Large intestine (tissue), 12 donors: Measurements from ENCODE around the gene SEMA3B. TPM values are rescaled to one million over a fixed set of nuclear protein-coding genes. Genes with fewer than 3 reads are reported as not detected.
A peak's percentile ranks its signal among the peaks of the same experiment; 100 is the strongest.

Experiments
- DNase-seq, 2 donors: peaks; one replicate each; pipeline versions ENCODE4 v3.0.0 to v3.0.0-alpha.2; 2013
- H3K27ac ChIP-seq: one replicate; pipeline ENCODE4 v1.5.1; 2013; ENCODE audit warnings: low read length
- H3K27me3 ChIP-seq: 2 replicates; pipeline ENCODE4 v1.6.1; 2013; ENCODE audit warnings: low read length; ENCODE audit not compliant: control insufficient read depth, insufficient read depth
- H3K36me3 ChIP-seq: 2 replicates; pipeline ENCODE4 v1.6.1; 2013; ENCODE audit warnings: low read length; ENCODE audit not compliant: control insufficient read depth, insufficient read depth
- H3K4me1 ChIP-seq: one replicate; pipeline ENCODE4 v1.6.1; 2013; ENCODE audit warnings: low read length; ENCODE audit not compliant: control insufficient read depth, insufficient read depth
- H3K4me3 ChIP-seq: one replicate; pipeline ENCODE4 v1.5.1; 2013; ENCODE audit warnings: low read length
- H3K9me3 ChIP-seq: one replicate; pipeline ENCODE4 v1.6.1; 2013; ENCODE audit warnings: mild to moderate bottlenecking, low read depth, low read length, moderate library complexity; ENCODE audit not compliant: control insufficient read depth
- WGBS: methylation state at CpG from one replicate; pipeline ENCODE4 v1.1.5; 2013; ENCODE audit warnings: low lambda C conversion rate; ENCODE audit not compliant: insufficient coverage; 5-methylcytosine and 5-hydroxymethylcytosine counted together
- long read RNA-seq, 11 donors: transcript quantifications; one replicate each; lab custom pipeline, GENCODE V29; 2026
- polyA plus RNA-seq: library from polyadenylated mRNA; unstranded; fragments of 120-200 nt; gene quantifications from one replicate; pipeline ENCODE4 v1.2.1, GENCODE V29; 2013

SEMA3B gene
- polyA plus RNA-seq, result 87.0 TPM
- long read RNA-seq, donor 1, transcript SEMA3B-212 (17 exons, 2,958 nt), result major isoform, 7 of 22 reads
- long read RNA-seq, donor 1, partial matches to known transcripts, result 15 of 22 reads
- long read RNA-seq, donor 1, other reads (novel, unspliced or antisense), result 0 of 22 reads
- long read RNA-seq, donor 2, transcript SEMA3B-204 (17 exons, 2,755 nt), result major isoform, 7 of 29 reads
- long read RNA-seq, donor 2, transcript SEMA3B-212 (17 exons, 2,958 nt), result major isoform, 7 of 29 reads
- long read RNA-seq, donor 2, partial matches to known transcripts, result 14 of 29 reads
- long read RNA-seq, donor 2, other reads (novel, unspliced or antisense), result 0 of 29 reads
- long read RNA-seq, donor 3, result 0 reads
- long read RNA-seq, donor 4, result 0 reads
- long read RNA-seq, donor 5, partial matches to known transcripts, result 0 of 7 reads
- long read RNA-seq, donor 5, other reads (novel, unspliced or antisense), result 0 of 7 reads
- long read RNA-seq, donor 6, partial matches to known transcripts, result 38 of 43 reads
- long read RNA-seq, donor 6, other reads (novel, unspliced or antisense), result 0 of 43 reads
- long read RNA-seq, donor 7, partial matches to known transcripts, result 0 of 4 reads
- long read RNA-seq, donor 7, other reads (novel, unspliced or antisense), result 0 of 4 reads
- long read RNA-seq, donor 8, partial matches to known transcripts, result 44 of 50 reads
- long read RNA-seq, donor 8, other reads (novel, unspliced or antisense), result 0 of 50 reads
- long read RNA-seq, donor 9, transcript SEMA3B-204 (17 exons, 2,755 nt), result major isoform, 5 of 21 reads
- long read RNA-seq, donor 9, partial matches to known transcripts, result 13 of 21 reads
- long read RNA-seq, donor 9, other reads (novel, unspliced or antisense), result 0 of 21 reads
- long read RNA-seq, donor 10, transcript SEMA3B-204 (17 exons, 2,755 nt), result major isoform, 6 of 59 reads
- long read RNA-seq, donor 10, partial matches to known transcripts, result 23 of 59 reads
- long read RNA-seq, donor 10, other reads (novel, unspliced or antisense), result 25 of 59 reads
- long read RNA-seq, donor 11, partial matches to known transcripts, result 6 of 12 reads
- long read RNA-seq, donor 11, other reads (novel, unspliced or antisense), result 0 of 12 reads

DNA sequence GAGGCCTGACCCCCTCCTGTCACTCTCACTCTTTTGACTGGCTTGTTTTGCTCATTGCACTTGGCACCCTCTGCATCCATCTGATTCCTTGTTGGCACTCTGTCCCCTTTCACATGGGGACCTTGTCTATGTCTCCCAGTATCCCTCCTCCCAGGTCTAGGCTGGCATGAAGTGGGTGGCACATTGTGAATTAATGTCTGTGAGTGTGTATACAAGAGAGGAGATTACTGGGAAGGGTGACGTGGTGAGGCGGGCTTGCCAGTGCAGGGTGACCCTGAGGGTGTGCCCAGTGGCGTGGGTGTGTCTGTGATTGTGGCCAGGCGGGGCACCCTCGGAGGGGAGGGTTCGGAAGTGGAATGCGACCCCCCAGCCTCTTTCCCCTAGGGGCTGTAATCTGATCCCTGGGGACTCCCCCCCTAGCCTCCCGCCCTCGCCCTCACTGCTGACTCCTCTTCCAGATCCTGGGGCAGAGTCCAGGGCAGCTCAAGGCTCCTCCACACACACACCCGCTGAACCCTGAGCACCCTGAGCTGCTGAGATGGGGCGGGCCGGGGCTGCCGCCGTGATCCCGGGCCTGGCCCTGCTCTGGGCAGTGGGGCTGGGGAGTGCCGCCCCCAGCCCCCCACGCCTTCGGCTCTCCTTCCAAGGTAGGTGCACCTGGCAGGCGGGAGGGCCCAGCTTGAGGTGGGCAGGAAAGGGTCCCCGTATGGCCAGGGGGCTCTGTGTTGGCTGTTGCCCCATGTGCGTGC is at the start of gene SEMA3B:
Gene SEMA3B (plus strand): TSS at position 445 of the 749 bp plus-strand sequence. CDS start 94 bp downstream, at position 539.
- DNase-seq, result peak; percentile 94 to 97
- peaks cover 5% of the 10 kb centered on the region for H3K9me3 ChIP-seq
- H3K4me3 ChIP-seq, result peak within 1 kb of the TSS; percentile 75
- WGBS, result no CpG with 5 or more reads among the region's 21 CpGs
- H3K27me3 ChIP-seq, result peaks cover 5% of the 10 kb centered on the region
- H3K27ac ChIP-seq, result peak within 1 kb of the TSS; percentile 98
- H3K36me3 ChIP-seq, result peaks cover 5% of the 10 kb centered on the region
- peaks cover 90% of the 10 kb centered on the region for H3K4me1 ChIP-seq

- Histone ChIP-seq H3K4me1 (peaks cover 22% of the 10 kb centered on the region), H3K36me3 (no peaks in the 10 kb centered on the region), H3K9me3 (no peaks in the 10 kb centered on the region), H3K27ac (no peak overlapping the region), H3K27me3 (no peaks in the 10 kb centered on the region), H3K4me3 (no peak overlapping the region)
- WGBS, result no CpG with 5 or more reads among the region's 5 CpGs
- DNase-seq, result no peak
Observed at GRCh38 chr3:50219285-50219684, 49.7 kb upstream of the SEMA3B start.

DNA sequence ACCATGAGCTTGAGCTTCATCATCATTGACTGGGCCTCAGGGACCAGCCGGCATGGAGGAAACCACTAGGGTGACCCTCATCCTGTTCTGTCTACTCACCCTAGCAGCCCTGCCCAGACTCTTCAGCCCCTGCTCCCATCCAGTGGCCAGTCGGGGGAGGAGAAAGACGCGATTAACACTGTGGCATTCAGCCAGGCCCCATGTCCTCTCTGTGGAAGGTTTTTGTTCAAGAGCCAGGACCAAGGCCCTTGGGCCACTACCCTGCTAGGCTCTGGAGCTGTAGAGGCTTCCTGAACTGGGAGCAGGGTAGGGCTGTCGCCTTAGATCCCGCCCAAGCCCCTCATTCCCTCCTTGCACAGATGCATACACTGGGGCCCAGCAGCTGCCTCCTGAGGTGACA is 48.8 kb upstream of the SEMA3B start:
- Histone ChIP-seq H3K4me3 (no peak overlapping the region), H3K27me3 (peaks cover 3% of the 10 kb centered on the region), H3K4me1 (peaks cover 22% of the 10 kb centered on the region), H3K9me3 (no peaks in the 10 kb centered on the region), H3K36me3 (no peaks in the 10 kb centered on the region), H3K27ac (no peak overlapping the region)
- no CpG with 5 or more reads among the region's 6 CpGs for WGBS
- no peak for DNase-seq

DNA sequence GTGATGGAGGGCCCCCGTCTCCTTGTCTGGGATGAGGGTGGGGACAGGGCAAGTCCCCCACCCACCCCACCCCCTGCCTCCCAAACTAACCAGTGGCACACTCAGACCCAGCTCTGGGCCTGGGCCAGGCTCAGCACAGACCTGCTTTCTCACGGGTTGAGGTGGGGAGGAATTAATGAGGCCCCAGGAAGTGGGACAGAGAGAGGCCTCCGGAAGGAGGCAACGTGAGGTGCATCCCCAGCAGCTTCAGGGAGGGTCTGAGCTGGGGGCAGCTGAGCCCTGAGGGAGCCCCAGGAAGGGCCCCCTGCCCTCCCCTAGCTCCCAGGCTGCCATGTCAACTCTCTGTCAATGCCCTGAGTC is 47.9 kb upstream of the SEMA3B start:
- peaks cover 3% of the 10 kb centered on the region for H3K27me3 ChIP-seq
- DNase-seq, result no peak
- WGBS, result no CpG with 5 or more reads among the region's 4 CpGs
- H3K4me1 ChIP-seq, result peaks cover 25% of the 10 kb centered on the region
- H3K27ac ChIP-seq, result no peak overlapping the region
- no peaks in the 10 kb centered on the region for H3K9me3 ChIP-seq
- no peaks in the 10 kb centered on the region for H3K36me3 ChIP-seq
- no peak overlapping the region for H3K4me3 ChIP-seq

DNA sequence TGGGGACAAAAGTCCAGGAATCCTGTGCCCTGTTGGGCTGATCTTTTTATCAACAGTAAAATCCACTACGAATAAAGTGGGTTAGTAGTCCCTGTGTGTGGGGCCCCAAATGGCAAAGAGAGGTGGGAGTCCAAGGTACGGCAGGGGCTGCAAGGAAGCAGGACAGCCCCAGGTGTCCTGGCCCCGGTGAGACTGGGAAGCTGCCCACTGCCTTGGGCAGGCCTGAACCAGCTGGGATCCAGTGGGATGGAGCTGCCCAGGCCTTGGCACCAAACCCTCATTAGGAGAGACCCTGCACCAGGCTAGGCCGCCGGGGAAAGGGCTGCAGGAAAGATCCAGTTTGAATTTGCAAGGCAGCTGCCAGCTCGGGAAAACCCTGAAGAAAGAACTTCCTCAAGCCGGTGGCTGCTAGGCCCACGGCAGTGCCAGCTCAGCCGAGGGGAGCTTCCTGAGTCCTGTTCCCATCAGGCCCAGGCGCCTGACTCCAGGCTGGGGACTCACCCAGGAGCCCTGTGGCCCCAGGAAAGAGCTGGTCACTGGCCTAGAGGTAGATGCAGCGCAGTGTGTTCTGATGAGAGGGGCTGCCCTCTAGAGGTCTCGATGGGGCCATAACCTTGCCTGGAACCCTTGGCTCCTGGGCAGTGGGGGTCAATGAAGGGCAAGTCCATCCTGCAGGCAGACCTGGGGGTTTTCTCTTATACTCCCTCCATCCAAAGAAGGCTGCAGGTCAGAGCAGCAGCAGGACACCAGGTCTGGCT is 47.4 kb upstream of the SEMA3B start:
- no peaks in the 10 kb centered on the region for H3K36me3 ChIP-seq
- WGBS, result no CpG with 5 or more reads among the region's 12 CpGs
- peaks cover 29% of the 10 kb centered on the region for H3K4me1 ChIP-seq
- H3K9me3 ChIP-seq, result no peaks in the 10 kb centered on the region
- peaks cover 6% of the 10 kb centered on the region for H3K27me3 ChIP-seq
- no peak overlapping the region for H3K27ac ChIP-seq
- DNase-seq, result peak in 1 of 2 donors; percentile 76
- no peak overlapping the region for H3K4me3 ChIP-seq

DNA sequence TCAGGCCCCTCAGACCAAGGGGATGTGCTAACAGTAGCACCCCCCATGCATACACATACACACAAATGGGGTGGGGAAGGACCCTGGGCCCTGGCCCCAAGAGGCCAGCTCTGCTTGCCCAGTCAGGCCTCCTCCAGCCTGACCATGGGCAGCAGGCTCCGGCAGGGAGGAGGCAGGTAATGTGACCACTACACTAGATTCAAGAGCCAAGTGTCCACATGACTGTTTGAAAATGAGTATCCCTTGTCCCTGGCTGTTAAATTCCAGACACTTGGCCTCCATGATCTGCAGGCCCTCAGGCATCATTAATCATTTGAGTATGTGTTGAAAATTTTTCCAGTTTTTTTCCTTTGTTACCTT is 46.8 kb upstream of the SEMA3B start:
- H3K9me3 ChIP-seq, result no peaks in the 10 kb centered on the region
- peaks cover 34% of the 10 kb centered on the region for H3K4me1 ChIP-seq
- H3K4me3 ChIP-seq, result no peak overlapping the region
- no CpG with 5 or more reads among the region's 1 CpG for WGBS
- peaks cover 6% of the 10 kb centered on the region for H3K27me3 ChIP-seq
- DNase-seq, result no peak
- no peak overlapping the region for H3K27ac ChIP-seq
- H3K36me3 ChIP-seq, result no peaks in the 10 kb centered on the region

GRCh38 chr3:50224639-50225038 is 44.3 kb upstream of the SEMA3B start:
- H3K4me1 ChIP-seq, result peaks cover 35% of the 10 kb centered on the region
- DNase-seq, result no peak
- H3K4me3 ChIP-seq, result no peak overlapping the region
- no peaks in the 10 kb centered on the region for H3K9me3 ChIP-seq
- no peak overlapping the region for H3K27ac ChIP-seq
- H3K36me3 ChIP-seq, result no peaks in the 10 kb centered on the region
- WGBS, result no CpG with 5 or more reads among the region's 5 CpGs
- H3K27me3 ChIP-seq, result peaks cover 6% of the 10 kb centered on the region

- DNase-seq, result no peak
- Histone ChIP-seq H3K9me3 (no peaks in the 10 kb centered on the region), H3K27ac (no peak overlapping the region), H3K36me3 (no peaks in the 10 kb centered on the region), H3K27me3 (peaks cover 6% of the 10 kb centered on the region), H3K4me1 (peaks cover 13% of the 10 kb centered on the region), H3K4me3 (peak overlapping the region; percentile 46)
- WGBS, result no CpG with 5 or more reads among the region's 40 CpGs
Observed at GRCh38 chr3:50226888-50227389, 42.0 kb upstream of the SEMA3B start.

DNA sequence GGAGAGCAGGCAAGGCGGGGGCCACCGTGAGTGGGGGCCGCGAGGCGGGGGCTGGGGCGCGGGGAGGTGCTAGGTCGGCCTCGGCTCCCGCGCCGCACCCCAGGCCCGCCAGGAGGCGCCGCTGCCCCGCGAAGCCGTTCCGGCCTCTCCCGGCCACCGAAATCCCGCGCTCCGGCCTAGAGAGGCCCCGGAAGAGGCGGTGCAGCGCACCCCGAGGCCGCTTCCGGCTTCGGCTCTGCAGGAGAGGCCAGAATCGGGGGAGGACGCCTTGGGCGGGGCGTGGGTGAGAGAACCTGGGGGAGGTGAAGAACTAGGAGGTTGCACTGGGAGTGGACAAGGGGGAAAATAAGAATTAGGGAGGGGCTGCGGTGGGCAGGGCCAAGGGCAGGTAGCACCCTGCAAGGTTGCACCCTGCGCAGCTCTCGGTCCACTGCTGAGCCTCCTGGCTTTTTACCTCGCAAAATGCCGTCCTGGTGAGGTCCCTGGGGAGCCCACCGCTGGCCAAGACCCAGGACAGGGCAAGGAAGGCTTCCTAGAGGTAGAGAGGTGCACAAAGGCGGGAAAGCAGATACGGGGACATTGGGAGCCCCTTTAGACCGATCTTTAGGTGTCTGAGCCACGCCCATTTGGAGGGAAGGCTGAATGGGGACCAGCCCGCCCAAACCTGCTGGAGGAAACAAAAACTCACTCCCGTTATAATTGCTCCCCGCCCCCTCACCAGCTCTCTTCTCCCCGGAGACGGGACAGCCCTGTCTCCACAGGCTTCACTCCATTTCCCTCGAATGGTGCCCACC is 41.4 kb upstream of the SEMA3B start:
- H3K27me3 ChIP-seq, result peaks cover 6% of the 10 kb centered on the region
- WGBS, result 4% methylated on average over 4 of the region's 51 CpGs
- peak; percentile 95 for DNase-seq
- peaks cover 13% of the 10 kb centered on the region for H3K4me1 ChIP-seq
- no peaks in the 10 kb centered on the region for H3K9me3 ChIP-seq
- H3K27ac ChIP-seq, result peak overlapping the region; percentile 69
- H3K4me3 ChIP-seq, result peak overlapping the region; percentile 74
- H3K36me3 ChIP-seq, result no peaks in the 10 kb centered on the region
